ENCODE data around the gene SEPTIN2. TPM values are rescaled to one million over a fixed set of nuclear protein-coding genes. Genes with fewer than 3 reads are reported as not detected.
"Not testable (repeated sequence)": the region's sequence is repeated elsewhere in the genome, so short reads cannot be mapped to it uniquely, and the experiment has no call there.

The SEPTIN2 gene
- total RNA-seq, 1 donor, result 577 TPM

- no peak for DNase-seq (ENCODE audit: low read depth)
- H3K4me3 ChIP-seq (ENCODE audit: low read depth, low read length), result no peak overlapping the region
These were observed 52.9 kb downstream of the SEPTIN2 start for GRCh38 chr2:241368643-241369042.

GRCh38 chr2:241372361-241372992 lies 56.8 kb downstream of the SEPTIN2 start:
- TF ChIP-seq, protein P1, sequence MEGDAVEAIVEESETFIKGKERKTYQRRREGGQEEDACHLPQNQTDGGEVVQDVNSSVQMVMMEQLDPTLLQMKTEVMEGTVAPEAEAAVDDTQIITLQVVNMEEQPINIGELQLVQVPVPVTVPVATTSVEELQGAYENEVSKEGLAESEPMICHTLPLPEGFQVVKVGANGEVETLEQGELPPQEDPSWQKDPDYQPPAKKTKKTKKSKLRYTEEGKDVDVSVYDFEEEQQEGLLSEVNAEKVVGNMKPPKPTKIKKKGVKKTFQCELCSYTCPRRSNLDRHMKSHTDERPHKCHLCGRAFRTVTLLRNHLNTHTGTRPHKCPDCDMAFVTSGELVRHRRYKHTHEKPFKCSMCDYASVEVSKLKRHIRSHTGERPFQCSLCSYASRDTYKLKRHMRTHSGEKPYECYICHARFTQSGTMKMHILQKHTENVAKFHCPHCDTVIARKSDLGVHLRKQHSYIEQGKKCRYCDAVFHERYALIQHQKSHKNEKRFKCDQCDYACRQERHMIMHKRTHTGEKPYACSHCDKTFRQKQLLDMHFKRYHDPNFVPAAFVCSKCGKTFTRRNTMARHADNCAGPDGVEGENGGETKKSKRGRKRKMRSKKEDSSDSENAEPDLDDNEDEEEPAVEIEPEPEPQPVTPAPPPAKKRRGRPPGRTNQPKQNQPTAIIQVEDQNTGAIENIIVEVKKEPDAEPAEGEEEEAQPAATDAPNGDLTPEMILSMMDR (IDR thresholded peaks at IDR 0.05; ENCODE audit: insufficient read depth, low read depth, low read length), result no peak
- no peak overlapping the region for H3K4me3 ChIP-seq (ENCODE audit: low read depth, low read length)
- DNase-seq (ENCODE audit: low read depth), result no peak

More at GRCh38 chr2:241368643-241369042, 52.9 kb downstream of the SEPTIN2 start:
- TF ChIP-seq, protein P1 (IDR thresholded peaks at IDR 0.05; ENCODE audit: insufficient read depth, low read depth, low read length), result no peak

DNA sequence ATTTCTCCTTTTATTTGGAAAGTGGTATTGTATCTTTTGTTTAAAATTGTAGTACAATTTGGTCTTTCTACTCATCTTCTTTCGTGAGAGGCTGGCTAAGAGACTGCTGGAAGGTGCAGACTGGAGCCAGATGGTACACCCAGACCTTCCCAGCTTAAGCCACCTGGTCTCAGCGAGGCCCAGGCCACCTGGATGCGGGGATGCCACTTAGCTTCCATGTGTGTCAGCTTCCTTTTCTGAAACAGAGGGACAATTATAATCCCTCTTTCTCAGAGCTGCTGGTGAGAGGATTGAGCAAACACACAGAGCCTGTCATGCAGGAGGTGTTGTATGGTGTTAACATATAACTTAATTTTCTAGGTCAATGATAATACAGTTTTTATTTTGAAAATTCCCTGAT lies 57.7 kb downstream of the SEPTIN2 start:
- H3K4me3 ChIP-seq (ENCODE audit: low read depth, low read length), result no peak overlapping the region
- DNase-seq (ENCODE audit: low read depth), result no peak
- TF ChIP-seq, protein P1 (IDR thresholded peaks at IDR 0.05; ENCODE audit: insufficient read depth, low read depth, low read length), result no peak

DNA sequence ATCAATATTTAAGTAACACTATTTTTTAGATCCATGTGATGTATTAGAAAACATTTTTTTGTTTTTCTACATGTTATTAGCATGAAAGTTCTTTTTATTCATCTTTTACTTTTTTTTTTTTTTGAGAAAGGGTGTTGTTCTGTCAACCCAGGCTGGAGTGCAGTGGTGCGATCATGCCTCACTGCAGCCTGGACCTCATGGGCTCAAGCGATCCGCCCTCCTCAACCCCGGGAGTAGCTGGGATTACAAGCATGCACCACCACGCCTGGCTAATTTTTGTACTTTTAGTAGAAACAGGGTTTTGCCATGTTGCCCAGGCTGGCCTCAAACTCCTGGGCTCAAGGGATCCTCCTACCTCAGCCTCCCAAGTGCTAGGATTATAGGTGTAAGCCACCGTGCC lies 58.2 kb downstream of the SEPTIN2 start:
- not testable (repeated sequence) for DNase-seq (ENCODE audit: low read depth); H3K4me3 ChIP-seq (ENCODE audit: low read depth, low read length)

- DNase-seq (ENCODE audit: low read depth), result no peak
- TF ChIP-seq, protein P1 (IDR thresholded peaks at IDR 0.05; ENCODE audit: insufficient read depth, low read depth, low read length), result no peak
- no peak overlapping the region for H3K4me3 ChIP-seq (ENCODE audit: low read depth, low read length)
These were observed 59.6 kb downstream of the SEPTIN2 start for GRCh38 chr2:241375300-241375699.

GRCh38 chr2:241376808-241377207 lies 61.1 kb downstream of the SEPTIN2 start:
- DNase-seq (ENCODE audit: low read depth), result peak; percentile 56
- TF ChIP-seq, protein P1 (IDR thresholded peaks at IDR 0.05; ENCODE audit: insufficient read depth, low read depth, low read length), result no peak
- no peak overlapping the region for H3K4me3 ChIP-seq (ENCODE audit: low read depth, low read length)

DNA sequence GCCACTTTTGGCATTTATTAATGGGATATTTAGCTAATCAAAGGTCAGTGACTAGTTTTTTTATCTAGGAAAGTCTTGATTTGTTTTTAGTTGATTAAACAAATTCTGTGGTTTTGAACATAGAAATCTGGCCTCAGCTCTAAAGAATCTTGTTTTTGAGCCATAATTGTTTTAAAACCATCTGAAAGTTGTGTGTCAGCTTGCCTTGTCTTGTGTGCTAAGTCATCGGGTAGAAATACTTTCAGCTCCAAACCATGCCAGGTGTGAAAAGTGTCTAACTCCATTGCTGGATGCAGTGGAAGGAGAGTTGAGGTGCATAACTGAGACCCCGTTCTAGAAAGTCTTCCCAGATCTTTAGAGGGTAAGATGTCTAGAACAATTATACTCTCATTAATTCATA lies 63.1 kb downstream of the SEPTIN2 start:
- TF ChIP-seq, protein P1 (IDR thresholded peaks at IDR 0.05; ENCODE audit: insufficient read depth, low read depth, low read length), result no peak
- no peak overlapping the region for H3K4me3 ChIP-seq (ENCODE audit: low read depth, low read length)
- DNase-seq (ENCODE audit: low read depth), result no peak

Measured in fibroblast of villous mesenchyme (primary cell).